HG02973 (cell line): ENCODE results near the gene BMPR1A.
"Not testable (repeated sequence)": the region's sequence is repeated elsewhere in the genome, so short reads cannot be mapped to it uniquely, and the experiment has no call there.

ENCODE experiments used
- ATAC-seq: cut with Tn5 transposase; IDR thresholded peaks from one replicate; pipeline ENCODE4 v1.9.1; 2021; ENCODE audit warnings: moderate library complexity; ENCODE audit not compliant: unreplicated experiment

BMPR1A gene

DNA sequence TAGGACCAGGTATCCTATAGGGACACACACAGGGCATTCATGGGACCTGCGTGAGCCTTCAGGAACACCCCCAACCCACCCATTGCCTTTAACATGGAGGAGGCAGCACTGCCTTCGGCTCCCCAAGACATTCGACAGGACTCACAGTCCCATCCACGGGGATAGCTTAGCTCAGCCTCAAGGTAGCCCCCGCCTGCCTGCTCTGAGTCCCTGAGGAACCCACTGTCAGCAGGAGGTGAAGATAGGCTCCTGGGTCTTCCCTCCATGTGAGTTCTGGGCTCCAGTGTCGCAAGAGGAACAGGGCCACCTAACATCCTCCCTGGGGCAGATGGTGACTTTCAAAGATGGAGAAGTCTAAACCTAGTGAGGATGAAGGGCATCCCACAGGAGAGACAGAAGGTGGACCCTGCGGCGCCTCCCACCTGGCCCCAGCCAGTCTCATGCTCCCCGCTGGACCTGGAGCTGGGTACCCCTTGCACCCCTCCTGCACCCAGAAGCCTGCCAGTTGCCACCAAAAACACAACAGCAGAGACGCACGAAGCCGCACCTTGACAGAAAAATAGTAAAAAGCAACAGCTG lies 207.0 kb downstream of the BMPR1A start:
- ATAC-seq = no peak

DNA sequence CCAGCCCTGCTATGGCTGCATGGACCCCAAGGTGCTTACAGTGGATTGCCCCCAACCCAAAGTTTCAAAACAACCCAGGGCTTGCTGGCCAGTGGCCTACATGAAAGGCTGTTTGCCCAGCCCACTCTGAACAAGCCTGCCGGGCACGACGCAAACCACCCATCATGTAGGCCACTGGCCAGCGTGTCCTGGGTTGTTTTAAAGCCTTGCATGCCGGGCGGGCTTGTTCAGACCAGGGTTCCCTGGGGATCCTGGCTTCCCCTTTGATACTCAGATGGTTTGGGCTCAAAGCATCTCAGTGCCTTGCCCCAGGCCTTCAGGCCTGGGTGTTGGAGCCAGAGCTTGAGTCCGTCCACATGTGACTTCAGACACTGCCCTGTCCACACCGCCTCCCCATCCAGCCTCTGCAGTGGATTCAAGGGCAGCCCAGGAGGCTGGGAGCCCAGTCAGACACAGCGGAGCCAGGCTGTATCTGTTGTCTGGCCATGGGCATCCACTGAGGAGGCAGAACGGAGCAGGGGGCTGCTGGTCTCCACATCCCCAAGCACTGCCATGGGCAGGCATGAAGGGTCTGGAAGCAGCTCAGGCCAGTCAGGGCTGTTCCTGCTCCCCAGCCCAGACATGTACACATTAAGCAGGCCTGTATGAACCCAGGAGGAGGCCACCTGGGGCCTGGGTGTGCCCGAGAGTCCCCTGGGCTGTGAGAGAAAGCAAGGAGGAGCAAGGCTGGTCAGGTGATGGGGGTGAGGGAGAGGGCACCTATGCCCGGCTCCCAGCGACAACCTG lies 207.8 kb downstream of the BMPR1A start:
- no peak for ATAC-seq

DNA sequence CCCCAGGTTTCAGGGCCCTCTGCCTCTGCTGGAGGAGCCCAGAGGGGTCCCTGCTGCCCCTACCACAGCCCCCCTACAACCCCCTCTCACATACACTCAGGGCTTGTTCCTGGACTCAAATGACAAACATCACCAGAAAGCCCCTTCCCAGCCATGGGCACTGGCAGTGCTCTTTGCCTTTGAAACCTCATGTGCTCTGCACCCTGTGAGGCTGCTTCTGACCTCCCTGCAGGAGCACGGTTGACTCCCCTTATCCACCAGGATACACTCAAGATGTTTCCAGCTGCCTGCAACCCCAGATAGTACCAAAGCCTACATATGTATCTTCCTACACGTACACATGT lies 208.4 kb downstream of the BMPR1A start:
- ATAC-seq = no peak

DNA sequence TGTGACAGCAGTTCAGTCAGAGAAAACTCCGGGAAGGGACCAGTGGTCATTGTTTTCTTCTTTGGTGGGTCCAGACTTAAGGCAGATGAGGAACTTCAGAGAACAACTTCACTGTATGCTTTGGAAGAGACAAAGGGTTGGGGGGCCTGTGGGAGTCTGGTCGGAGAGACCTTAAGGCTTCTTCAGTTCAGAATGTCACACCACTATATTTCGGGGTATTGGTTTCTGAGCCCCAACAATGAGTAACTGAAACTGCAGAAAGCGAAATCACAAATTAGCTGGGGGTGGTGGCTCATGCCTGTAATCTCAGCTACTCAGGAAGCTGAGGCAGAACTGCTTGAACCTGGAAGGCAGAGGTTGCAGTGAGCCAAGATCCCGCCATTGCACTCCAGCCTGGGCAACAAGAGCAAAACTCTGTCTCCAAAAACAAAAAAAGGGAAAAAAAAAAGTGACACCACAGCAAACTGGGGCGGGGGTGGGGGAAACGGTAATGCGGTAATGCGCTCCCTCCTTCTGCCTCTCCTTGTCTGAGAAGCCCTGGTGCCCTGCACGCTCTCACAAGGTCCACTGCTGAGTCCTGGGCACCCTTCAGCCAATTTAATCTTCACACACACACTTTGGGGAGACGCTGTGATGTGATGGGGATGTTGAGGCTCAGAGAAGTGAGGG lies 209.7 kb downstream of the BMPR1A start:
- no peak for ATAC-seq

GRCh38 chr10:86967481-86967941 lies 211.1 kb downstream of the BMPR1A start:
- no peak for ATAC-seq

- ATAC-seq = no peak
Measured at GRCh38 chr10:86968271-86968993, 212.0 kb downstream of the BMPR1A start, which contains the start of gene ADIRF. TSS of gene ADIRF (plus strand) at chr10:86968482. CDS start at chr10:86968545, 63 bp downstream.

- ATAC-seq = no peak
Measured at GRCh38 chr10:86968994-86969355, 212.6 kb downstream of the BMPR1A start.

- ATAC-seq = no peak
Measured at GRCh38 chr10:86969421-86970041, 213.1 kb downstream of the BMPR1A start.

DNA sequence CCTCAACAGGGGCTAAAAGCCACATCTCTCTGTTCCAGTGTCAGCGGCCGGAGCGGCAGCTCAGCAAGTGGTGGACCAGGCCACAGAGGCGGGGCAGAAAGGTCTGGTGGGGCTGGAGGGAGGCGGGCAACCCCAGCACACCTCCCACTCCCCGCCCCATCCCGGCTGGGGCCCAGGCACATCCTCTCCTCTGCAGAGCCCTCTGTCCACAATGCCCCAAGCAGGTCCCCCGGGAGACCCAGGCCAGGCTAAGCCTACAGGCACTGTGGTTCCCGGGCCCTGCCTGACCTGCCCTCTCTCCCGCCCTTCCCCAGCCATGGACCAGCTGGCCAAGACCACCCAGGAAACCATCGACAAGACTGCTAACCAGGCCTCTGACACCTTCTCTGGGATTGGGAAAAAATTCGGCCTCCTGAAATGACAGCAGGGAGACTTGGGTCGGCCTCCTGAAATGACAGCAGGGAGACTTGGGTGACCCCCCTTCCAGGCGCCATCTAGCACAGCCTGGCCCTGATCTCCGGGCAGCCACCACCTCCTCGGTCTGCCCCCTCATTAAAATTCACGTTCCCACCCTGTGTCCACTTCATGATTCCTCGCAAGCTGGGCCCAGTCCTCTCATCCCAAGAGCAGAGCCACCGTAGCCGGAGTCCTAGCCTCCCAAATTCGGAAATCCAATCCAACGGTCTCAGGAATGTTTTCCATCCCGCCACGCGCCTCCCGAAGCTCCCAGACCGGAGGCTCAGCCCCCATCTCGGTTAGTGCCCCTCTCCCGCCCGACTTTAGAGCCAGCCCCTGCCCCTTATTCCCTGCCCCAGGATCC lies 214.0 kb downstream of the BMPR1A start:
- no peak for ATAC-seq

GRCh38 chr10:86970982-86971231 lies 214.5 kb downstream of the BMPR1A start:
- no peak for ATAC-seq

GRCh38 chr10:86971232-86971991 lies 215.0 kb downstream of the BMPR1A start:
- peak; percentile 66 for ATAC-seq

DNA sequence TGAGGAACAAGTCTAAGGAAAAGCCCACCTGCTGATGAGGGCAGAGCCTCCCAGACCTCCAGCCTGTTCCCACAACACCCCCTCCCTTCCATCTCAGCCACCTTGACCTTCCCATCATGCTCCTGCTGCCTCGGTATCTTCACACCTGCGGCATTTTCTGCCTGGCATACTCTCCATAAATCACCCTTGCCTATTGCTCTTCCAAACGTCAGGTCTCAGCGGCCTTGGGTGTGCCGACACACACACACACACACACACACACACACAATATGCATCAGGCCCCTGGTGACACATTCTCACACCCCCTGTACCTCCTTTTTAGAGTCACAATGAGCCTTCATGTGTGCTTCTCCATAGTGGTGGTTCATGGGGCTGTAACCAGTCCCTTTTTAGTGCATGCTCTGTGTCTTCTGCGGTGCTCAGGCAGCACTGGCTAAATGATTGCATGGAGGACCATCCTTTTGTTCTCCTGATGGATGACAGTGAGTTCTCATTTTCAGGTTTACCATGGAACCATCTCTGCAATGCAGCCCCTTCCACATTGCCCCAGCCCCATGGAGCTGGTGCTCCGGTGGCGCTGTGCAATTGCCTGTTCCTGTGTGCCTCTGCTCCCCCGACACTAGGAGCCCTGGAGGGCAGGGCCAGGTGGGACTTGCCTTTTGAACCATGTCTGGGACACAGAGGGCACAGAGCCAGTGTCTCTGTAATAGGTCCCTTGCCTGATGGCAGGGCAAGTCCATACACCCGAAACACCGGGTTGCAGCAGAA lies 216.4 kb downstream of the BMPR1A start:
- no peak for ATAC-seq

- no peak for ATAC-seq
Measured at GRCh38 chr10:86974484-86974883, 218.1 kb downstream of the BMPR1A start.

GRCh38 chr10:86976362-86977056 lies 220.1 kb downstream of the BMPR1A start:
- ATAC-seq = no peak

GRCh38 chr10:86978457-86978856 lies 222.0 kb downstream of the BMPR1A start:
- ATAC-seq = not testable (repeated sequence)

- ATAC-seq = no peak
Measured at GRCh38 chr10:86979296-86979818, 222.9 kb downstream of the BMPR1A start.

DNA sequence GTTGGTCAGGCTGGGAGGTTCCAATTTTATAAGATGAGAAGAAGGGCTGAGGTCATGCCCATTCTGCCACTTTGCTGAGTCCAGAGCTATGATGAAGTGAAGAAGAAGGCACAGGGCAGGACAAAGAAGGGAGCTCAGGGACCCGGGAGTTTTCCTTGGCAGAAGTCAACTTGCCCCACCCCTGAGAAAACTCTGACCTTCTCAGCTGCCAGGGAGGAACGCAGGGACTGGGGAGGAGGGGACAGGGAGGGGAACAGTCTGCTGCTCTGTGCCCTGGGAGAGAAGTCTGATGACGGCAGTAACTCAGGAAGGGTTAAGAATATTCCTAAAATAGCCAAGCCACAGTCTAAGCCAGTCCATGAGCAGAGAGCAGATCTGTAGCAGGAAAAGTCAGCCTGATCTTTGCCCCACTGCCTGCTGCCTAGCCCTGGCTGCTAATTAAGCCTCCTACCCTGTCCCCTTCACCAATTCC lies 223.6 kb downstream of the BMPR1A start:
- no peak for ATAC-seq

DNA sequence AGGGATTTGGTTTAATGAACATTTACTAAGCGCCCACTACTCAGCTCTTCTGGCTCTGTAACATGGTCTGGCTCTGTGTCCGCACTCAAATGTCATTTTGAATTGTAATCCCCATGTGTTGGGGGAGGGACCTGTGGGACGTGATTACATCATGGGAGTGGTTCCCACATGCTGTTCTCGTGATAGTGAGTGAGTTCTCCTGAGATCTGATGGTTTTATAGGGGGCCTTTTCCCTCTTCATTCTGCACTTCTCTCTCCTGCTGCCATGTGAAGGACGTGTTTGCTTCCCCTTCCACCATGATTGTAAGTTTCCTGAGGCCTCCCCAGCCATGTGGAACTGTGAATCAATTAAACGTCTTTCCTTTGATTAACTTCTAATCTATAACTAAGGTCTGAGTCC lies 224.6 kb downstream of the BMPR1A start:
- not testable (repeated sequence) for ATAC-seq
